Astrocyte (in vitro differentiated cells and primary cell): ENCODE data around the gene CDK15. TPM values are rescaled to one million over a fixed set of nuclear protein-coding genes. Genes with fewer than 3 reads are reported as not detected.
A peak's percentile ranks its signal among the peaks of the same experiment; 100 is the strongest.

Source experiments
- DNase-seq: peaks from one replicate; pipeline ENCODE4 v3.0.0-alpha.2; 2010; ENCODE audit warnings: low read depth
- FAIRE-seq: peaks from 2 replicates; lab custom pipeline; 2011; peaks lifted over from hg19 to GRCh38; lab: Jason Lieb, UNC
- H2AFZ ChIP-seq: 2 replicates; pipeline ENCODE4 v1.6.0; 2012; ENCODE audit warnings: low read depth, low read length, inconsistent platforms
- H3K27ac ChIP-seq: 2 replicates; pipeline ENCODE4 v1.5.1; 2011; ENCODE audit warnings: low read depth, low read length, inconsistent platforms
- H3K27me3 ChIP-seq: 2 replicates; pipeline ENCODE4 v1.6.0; 2011; ENCODE audit warnings: low read length, inconsistent platforms; ENCODE audit not compliant: insufficient read depth
- H3K36me3 ChIP-seq: 2 replicates; pipeline ENCODE4 v1.5.1; 2011; ENCODE audit warnings: low read length, inconsistent platforms; ENCODE audit not compliant: insufficient read depth
- H3K4me1 ChIP-seq: 2 replicates; pipeline ENCODE4 v1.5.1; 2011; ENCODE audit warnings: low read length, inconsistent platforms; ENCODE audit not compliant: insufficient read depth
- H3K4me2 ChIP-seq: 2 replicates; pipeline ENCODE4 v1.6.0; 2012; ENCODE audit warnings: low read length, inconsistent platforms
- H3K4me3 ChIP-seq: 2 replicates; pipeline ENCODE4 v1.5.1; 2011; ENCODE audit warnings: low read depth, mild to moderate bottlenecking, low read length, inconsistent platforms; ENCODE audit not compliant: insufficient read depth
- H3K79me2 ChIP-seq: 2 replicates; pipeline ENCODE4 v1.6.0; 2012; ENCODE audit warnings: mild to moderate bottlenecking, low read length, inconsistent platforms; ENCODE audit not compliant: insufficient read depth
- H3K9ac ChIP-seq: 2 replicates; pipeline ENCODE4 v1.6.0; 2012; ENCODE audit warnings: mild to moderate bottlenecking, low read length, inconsistent platforms
- H3K9me3 ChIP-seq: 2 replicates; pipeline ENCODE4 v1.5.1; 2012; ENCODE audit warnings: low read depth, mild to moderate bottlenecking, low read length, inconsistent platforms; ENCODE audit not compliant: insufficient read depth
- H4K20me1 ChIP-seq: 2 replicates; pipeline ENCODE4 v1.6.0; 2012; ENCODE audit warnings: low read length, inconsistent platforms; ENCODE audit not compliant: insufficient read depth
- H3K27ac Mint-ChIP-seq: one replicate; pipeline ENCODE4 v1.8.0; 2021; ENCODE audit warnings: mild to moderate bottlenecking, mixed read lengths; ENCODE audit not compliant: unreplicated experiment
- H3K27me3 Mint-ChIP-seq: one replicate; pipeline ENCODE4 v1.8.0; 2021; ENCODE audit warnings: low read depth, mixed read lengths; ENCODE audit not compliant: unreplicated experiment
- H3K36me3 Mint-ChIP-seq: one replicate; pipeline ENCODE4 v1.8.0; 2021; ENCODE audit warnings: low read depth, mixed read lengths; ENCODE audit not compliant: unreplicated experiment
- H3K4me1 Mint-ChIP-seq: one replicate; pipeline ENCODE4 v1.8.0; 2021; ENCODE audit warnings: low read depth, mixed read lengths; ENCODE audit not compliant: unreplicated experiment
- H3K4me3 Mint-ChIP-seq: one replicate; pipeline ENCODE4 v1.8.0; 2021; ENCODE audit warnings: mild to moderate bottlenecking, moderate library complexity, mixed read lengths; ENCODE audit not compliant: unreplicated experiment
- H3K9me3 Mint-ChIP-seq: one replicate; pipeline ENCODE4 v1.8.0; 2021; ENCODE audit warnings: mild to moderate bottlenecking, mixed read lengths; ENCODE audit not compliant: unreplicated experiment
- CTCF ChIP-seq: IDR thresholded peaks from 2 replicates; pipeline ENCODE4 v1.5.1; 2011; ENCODE audit warnings: low read depth, mild to moderate bottlenecking, inconsistent platforms, low read length, moderate library complexity; ENCODE audit not compliant: insufficient read depth
- EZH2 ChIP-seq: IDR thresholded peaks from 2 replicates; pipeline ENCODE4 v1.6.1; 2012; ENCODE audit warnings: mild to moderate bottlenecking, low read length, inconsistent platforms; ENCODE audit not compliant: insufficient read depth
- total RNA-seq: library from RNA; stranded (reverse); gene quantifications from 2 replicates; pipeline ENCODE4 v1.2.1, GENCODE V29; 2021

The CDK15 gene
- total RNA-seq, 1 donor from 2014 or later, result 6.6 TPM

DNA sequence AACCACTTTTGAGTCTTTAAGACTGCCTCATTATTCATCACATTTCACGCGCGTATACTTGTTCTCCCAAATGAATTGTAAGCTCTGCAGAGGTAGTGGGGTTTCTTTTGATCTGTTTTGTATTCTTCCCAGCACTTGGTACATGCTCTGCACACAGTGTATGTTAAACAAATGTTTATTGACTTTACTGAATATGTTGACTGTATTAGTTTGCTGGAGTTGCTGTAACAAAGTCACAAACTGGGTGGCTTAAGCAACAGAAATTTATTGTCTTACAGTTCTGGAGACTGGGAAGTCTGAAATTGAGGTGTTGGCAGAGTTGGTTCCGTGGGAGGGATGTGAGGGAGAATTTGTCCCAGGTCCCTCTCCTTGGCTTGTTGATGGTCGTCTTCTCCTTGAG is 65.1 kb downstream of the CDK15 start:
- H3K4me1 Mint-ChIP-seq, result peaks cover 13% of the 10 kb centered on the region
- H3K4me3 Mint-ChIP-seq, result no peak overlapping the region
- H3K36me3 Mint-ChIP-seq, result peaks cover 5% of the 10 kb centered on the region
- peaks cover 7% of the 10 kb centered on the region for H3K4me1 ChIP-seq
- H3K27ac ChIP-seq, result no peak overlapping the region
- H3K9me3 Mint-ChIP-seq, result peaks cover 2% of the 10 kb centered on the region
- no peak overlapping the region for H3K9ac ChIP-seq
- H3K4me2 ChIP-seq, result no peak overlapping the region
- H3K36me3 ChIP-seq, result no peaks in the 10 kb centered on the region
- peaks cover 2% of the 10 kb centered on the region for H3K27me3 Mint-ChIP-seq
- H3K27me3 ChIP-seq, result no peaks in the 10 kb centered on the region
- H3K79me2 ChIP-seq, result no peaks in the 10 kb centered on the region
- no peaks in the 10 kb centered on the region for H3K9me3 ChIP-seq
- H4K20me1 ChIP-seq, result no peaks in the 10 kb centered on the region
- DNase-seq, result no peak
- FAIRE-seq, result no peak
- no peak overlapping the region for H3K27ac Mint-ChIP-seq
- H3K4me3 ChIP-seq, result no peak overlapping the region
- TF ChIP-seq CTCF (no peak), EZH2 (no peak)
- no peak overlapping the region for H2AFZ ChIP-seq

DNA sequence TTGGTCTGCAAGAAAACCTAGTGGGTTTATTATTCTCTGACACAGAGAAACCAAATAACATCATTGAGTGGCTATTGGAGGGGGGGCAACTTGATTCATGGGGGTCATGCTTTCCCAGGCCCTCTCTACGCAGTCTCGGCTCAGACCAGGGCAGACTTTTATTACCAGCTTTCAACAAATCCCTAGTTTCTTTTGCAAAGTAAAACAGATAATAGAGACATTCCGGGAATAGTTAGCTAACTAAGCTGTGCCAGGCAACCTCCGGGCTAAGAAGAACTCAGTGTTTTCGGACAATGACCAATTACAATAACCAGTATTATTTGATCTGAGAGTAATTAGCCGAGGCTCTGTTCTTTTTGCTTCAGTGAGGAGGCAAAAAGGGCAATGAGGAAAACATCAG is 66.3 kb downstream of the CDK15 start:
- Histone ChIP-seq H4K20me1 (no peaks in the 10 kb centered on the region), H3K79me2 (no peaks in the 10 kb centered on the region), H3K4me2 (no peak overlapping the region), H3K36me3 (no peaks in the 10 kb centered on the region), H3K4me3 (no peak overlapping the region), H3K4me1 (peaks cover 4% of the 10 kb centered on the region), H3K9me3 (no peaks in the 10 kb centered on the region), H3K27ac (no peak overlapping the region), H3K27me3 (no peaks in the 10 kb centered on the region), H3K9ac (no peak overlapping the region), H2AFZ (no peak overlapping the region)
- Mint-ChIP-seq H3K4me1 (peaks cover 8% of the 10 kb centered on the region), H3K9me3 (peaks cover 2% of the 10 kb centered on the region), H3K27me3 (peaks cover 2% of the 10 kb centered on the region), H3K4me3 (no peak overlapping the region), H3K36me3 (peaks cover 5% of the 10 kb centered on the region), H3K27ac (no peak overlapping the region)
- no peak for DNase-seq
- no peak for FAIRE-seq
- no peak for TF ChIP-seq CTCF
- TF ChIP-seq EZH2, result no peak

DNA sequence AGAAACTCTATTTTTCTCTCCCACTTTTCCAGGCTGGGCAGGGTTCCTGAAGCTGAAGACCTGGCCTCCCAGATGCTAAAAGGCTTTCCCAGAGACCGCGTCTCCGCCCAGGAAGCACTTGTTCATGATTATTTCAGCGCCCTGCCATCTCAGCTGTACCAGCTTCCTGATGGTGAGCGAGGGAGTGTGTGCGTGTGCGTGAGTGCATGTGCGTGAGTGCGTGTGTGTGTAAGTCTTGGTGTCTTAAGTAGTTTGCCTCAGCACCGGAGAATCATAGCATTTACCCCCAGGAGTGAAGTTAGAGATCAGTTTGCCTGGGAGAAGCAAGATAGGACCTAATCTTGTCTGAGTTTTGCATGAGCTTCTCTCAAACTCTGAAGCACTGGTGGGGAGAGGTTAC is 73.7 kb downstream of the CDK15 start:
- Mint-ChIP-seq H3K4me1 (peaks cover 39% of the 10 kb centered on the region), H3K9me3 (no peaks in the 10 kb centered on the region), H3K36me3 (no peaks in the 10 kb centered on the region), H3K27me3 (peaks cover 10% of the 10 kb centered on the region), H3K4me3 (no peak overlapping the region), H3K27ac (no peak overlapping the region)
- FAIRE-seq (no peak), DNase-seq (no peak)
- TF ChIP-seq CTCF, result no peak
- TF ChIP-seq EZH2, result no peak
- H3K4me1 ChIP-seq, result peaks cover 35% of the 10 kb centered on the region
- H3K27ac ChIP-seq, result no peak overlapping the region
- H3K9ac ChIP-seq, result no peak overlapping the region
- H4K20me1 ChIP-seq, result no peaks in the 10 kb centered on the region
- no peaks in the 10 kb centered on the region for H3K36me3 ChIP-seq
- H3K27me3 ChIP-seq, result no peaks in the 10 kb centered on the region
- no peak overlapping the region for H3K4me3 ChIP-seq
- H3K9me3 ChIP-seq, result no peaks in the 10 kb centered on the region
- H3K4me2 ChIP-seq, result peak overlapping the region; percentile 85
- H3K79me2 ChIP-seq, result no peaks in the 10 kb centered on the region
- no peak overlapping the region for H2AFZ ChIP-seq
